Mesenchymal stem cell (in vitro differentiated cells and primary cell): ENCODE data around the gene C19orf18.
"Not testable (repeated sequence)": the region's sequence is repeated elsewhere in the genome, so short reads cannot be mapped to it uniquely, and the experiment has no call there.

Experiments used
- DNase-seq: peaks from one replicate; pipeline ENCODE4 v3.0.0-alpha.2; 2013
- H2AFZ ChIP-seq: one replicate; pipeline ENCODE4 v1.6.1; 2013; ENCODE audit warnings: low read depth, mild to moderate bottlenecking, control low read depth, inconsistent platforms, low read length, moderate library complexity
- H2AK5ac ChIP-seq: 2 replicates; pipeline ENCODE4 v1.6.1; 2013; ENCODE audit warnings: low read length, moderate library complexity, mild to moderate bottlenecking, inconsistent platforms; ENCODE audit not compliant: severe bottlenecking
- H2BK120ac ChIP-seq: one replicate; pipeline ENCODE4 v1.6.1; 2013; ENCODE audit warnings: low read depth, mild to moderate bottlenecking, inconsistent platforms, low read length, moderate library complexity
- H2BK12ac ChIP-seq, 2 experiments: one replicate each; pipeline ENCODE4 v1.6.1; 2013; ENCODE audit warnings: inconsistent platforms in 2 of 2, low read length in 2 of 2, mild to moderate bottlenecking in 2 of 2, moderate library complexity in 2 of 2, control low read depth in 1 of 2
- H2BK15ac ChIP-seq: one replicate; pipeline ENCODE4 v1.6.1; 2013; ENCODE audit warnings: mild to moderate bottlenecking, low read depth, inconsistent platforms; ENCODE audit not compliant: poor library complexity, severe bottlenecking
- H2BK5ac ChIP-seq: 2 replicates; pipeline ENCODE4 v1.6.1; 2013; ENCODE audit warnings: low read depth, mild to moderate bottlenecking, low read length, control low read depth, inconsistent platforms; ENCODE audit not compliant: poor library complexity, severe bottlenecking
- H3K14ac ChIP-seq, 2 experiments: one replicate each; pipeline ENCODE4 v1.6.1; 2013; ENCODE audit warnings: inconsistent platforms in 2 of 2, low read length in 2 of 2, control low read depth in 1 of 2, mild to moderate bottlenecking in 1 of 2, moderate library complexity in 1 of 2
- H3K18ac ChIP-seq, 2 experiments: one replicate each; pipeline ENCODE4 v1.6.1; 2013; ENCODE audit warnings: inconsistent platforms in 2 of 2, low read length in 2 of 2, control low read depth in 1 of 2, low read depth in 1 of 2, mild to moderate bottlenecking in 1 of 2
- H3K23ac ChIP-seq, 2 experiments: one replicate each; pipeline ENCODE4 v1.6.1; 2013; ENCODE audit warnings: inconsistent platforms in 2 of 2, low read length in 2 of 2, mild to moderate bottlenecking in 2 of 2, moderate library complexity in 2 of 2, control low read depth in 1 of 2
- H3K27ac ChIP-seq: 2 replicates; pipeline ENCODE4 v1.5.1; 2013; ENCODE audit warnings: mild to moderate bottlenecking, moderate library complexity, low read length, control low read depth, inconsistent platforms; ENCODE audit not compliant: poor library complexity, severe bottlenecking
- H3K27me3 ChIP-seq, 2 experiments: 2 replicates each; pipeline versions ENCODE4 v1.6.1 to v1.7.0; 2013; ENCODE audit warnings: low read length in 2 of 2, mild to moderate bottlenecking in 2 of 2, moderate library complexity in 2 of 2, control low read depth in 1 of 2, inconsistent platforms in 1 of 2; ENCODE audit not compliant: control insufficient read depth in 1 of 2, insufficient read depth in 1 of 2
- H3K36me3 ChIP-seq, 2 experiments: 2 replicates each; pipeline versions ENCODE4 v1.6.1 to v1.7.0; 2013; ENCODE audit warnings: low read length in 2 of 2, control low read depth in 1 of 2, inconsistent platforms in 1 of 2, low read depth in 1 of 2, mild to moderate bottlenecking in 1 of 2; ENCODE audit not compliant: insufficient read depth in 2 of 2, control insufficient read depth in 1 of 2
- H3K4ac ChIP-seq, 2 experiments: one replicate each; pipeline ENCODE4 v1.6.1; 2013; ENCODE audit warnings: inconsistent platforms in 2 of 2, low read length in 2 of 2, mild to moderate bottlenecking in 2 of 2, moderate library complexity in 2 of 2, control low read depth in 1 of 2, low read depth in 1 of 2
- H3K4me1 ChIP-seq: 2 replicates; pipeline ENCODE4 v1.6.1; 2013; ENCODE audit warnings: low read depth, low read length, control low read depth; ENCODE audit not compliant: control insufficient read depth, insufficient read depth
- H3K4me2 ChIP-seq: 2 replicates; pipeline ENCODE4 v1.6.1; 2013; ENCODE audit warnings: low read length, mild to moderate bottlenecking, inconsistent platforms; ENCODE audit not compliant: poor library complexity, severe bottlenecking
- H3K4me3 ChIP-seq, 2 experiments: 2 replicates each; pipeline versions ENCODE4 v1.5.1 to v1.7.0; 2013; ENCODE audit warnings: low read length in 2 of 2, mild to moderate bottlenecking in 2 of 2, control low read depth in 1 of 2, low read depth in 1 of 2; ENCODE audit not compliant: insufficient read depth in 1 of 2
- H3K79me1 ChIP-seq: replicated peaks from 2 replicates; pipeline ENCODE4 v1.6.1; 2013; ENCODE audit warnings: mild to moderate bottlenecking, control low read depth, low read length, inconsistent platforms; ENCODE audit not compliant: poor library complexity, severe bottlenecking
- H3K9ac ChIP-seq: 2 replicates; pipeline ENCODE4 v1.7.0; 2013; ENCODE audit warnings: mild to moderate bottlenecking, low read length, moderate library complexity
- H3K9me3 ChIP-seq: 2 replicates; pipeline ENCODE4 v1.7.0; 2013; ENCODE audit warnings: mild to moderate bottlenecking, low read length; ENCODE audit not compliant: control insufficient read depth
- H4K8ac ChIP-seq: one replicate; pipeline ENCODE4 v1.6.1; 2013; ENCODE audit warnings: inconsistent platforms, mild to moderate bottlenecking, low read length, moderate library complexity
- H4K91ac ChIP-seq: one replicate; pipeline ENCODE4 v1.6.1; 2013; ENCODE audit warnings: mild to moderate bottlenecking, low read length, inconsistent platforms
- WGBS: methylation state at CpG from one replicate; pipeline ENCODE4 v1.1.7; 2013; ENCODE audit warnings: mixed read lengths; 5-methylcytosine and 5-hydroxymethylcytosine counted together

Gene C19orf18

GRCh38 chr19:58008877-58009276 is 34.5 kb upstream of the C19orf18 start:
- not testable (repeated sequence) for DNase-seq, H3K4me2 ChIP-seq, H3K27me3 ChIP-seq, H3K4ac ChIP-seq, H2BK120ac ChIP-seq, H4K91ac ChIP-seq, H4K8ac ChIP-seq, H2AFZ ChIP-seq, H2BK15ac ChIP-seq, H3K27ac ChIP-seq, H2BK12ac ChIP-seq, H2BK5ac ChIP-seq, H3K14ac ChIP-seq, H3K4me1 ChIP-seq, H2AK5ac ChIP-seq, H3K23ac ChIP-seq, H3K18ac ChIP-seq
- peaks cover 85% of the 10 kb centered on the region for H3K9me3 ChIP-seq
- peak overlapping the region in 1 of 2 experiments; percentile 64 for H3K4me3 ChIP-seq
- WGBS = 93% methylated on average over 9 of the region's 10 CpGs
- H3K36me3 ChIP-seq = peaks cover 38 to 47% of the 10 kb centered on the region in 2 experiments
- peaks cover 13% of the 10 kb centered on the region for H3K79me1 ChIP-seq
- H3K9ac ChIP-seq = peak overlapping the region; percentile 36

DNA sequence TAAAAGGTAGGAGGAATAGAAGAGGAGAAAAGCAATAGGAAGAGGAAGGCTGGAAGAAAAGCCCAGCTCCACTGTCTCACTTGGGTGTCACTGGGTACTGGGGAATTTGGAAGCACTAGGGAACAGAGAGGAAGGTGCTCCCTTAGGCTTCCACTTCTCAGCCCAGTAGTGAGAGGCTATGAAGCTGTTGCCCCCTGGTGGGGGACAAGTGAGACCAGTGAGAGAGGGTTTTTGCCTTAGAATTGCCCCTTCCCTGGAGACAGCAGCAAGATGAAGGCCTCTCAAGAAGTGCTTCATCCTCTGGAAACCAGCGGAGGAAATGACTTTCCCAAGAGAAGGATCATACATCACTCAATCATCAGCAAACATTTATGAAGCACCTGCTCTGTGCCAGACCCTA is 33.0 kb upstream of the C19orf18 start:
- Histone ChIP-seq H3K36me3 (peaks cover 39 to 41% of the 10 kb centered on the region in 2 experiments), H2AFZ (no peak overlapping the region)
- WGBS = 100% methylated on average over 1 of the region's 1 CpG

DNA sequence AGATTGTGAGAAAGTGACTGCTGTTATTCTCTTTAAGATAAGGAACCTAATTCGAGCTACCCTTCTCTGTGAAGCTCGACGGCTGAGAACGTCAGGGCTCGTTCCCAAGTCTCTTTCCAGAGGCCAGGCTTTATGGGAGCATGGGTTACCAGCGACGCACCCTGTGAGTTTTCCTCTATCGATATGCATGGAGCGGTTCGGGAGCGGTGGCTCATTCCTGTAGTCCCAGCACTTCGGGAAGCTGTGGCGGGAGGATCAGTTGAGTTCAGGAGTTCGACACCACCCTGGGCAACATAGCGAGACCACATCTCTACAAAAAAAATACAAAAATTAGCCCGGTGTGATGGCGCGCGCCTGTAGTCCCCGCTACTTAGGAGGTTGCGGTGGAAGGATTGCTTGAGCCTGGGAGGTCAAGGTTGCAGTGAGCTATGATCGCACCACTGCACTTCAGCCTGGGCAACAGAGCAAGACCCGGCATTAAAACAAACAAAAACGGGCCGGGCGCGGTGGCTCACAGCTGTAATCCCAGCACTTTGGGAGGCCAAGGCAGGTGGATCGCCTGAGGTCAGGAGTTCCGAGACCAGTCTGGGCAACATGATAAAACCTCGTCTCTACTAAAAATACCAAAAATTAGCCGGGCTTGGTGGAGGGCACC is 29.0 kb upstream of the C19orf18 start:
- WGBS = 65% methylated on average over 28 of the region's 31 CpGs
- Histone ChIP-seq H2AK5ac (no peak overlapping the region), H3K4me3 (peak overlapping the region; percentile 91 to 93), H3K14ac (no peak overlapping the region), H2BK120ac (no peak overlapping the region), H3K27ac (no peak overlapping the region), H3K36me3 (peaks cover 49 to 68% of the 10 kb centered on the region in 2 experiments), H3K23ac (no peak overlapping the region), H3K9ac (peak overlapping the region; percentile 95), H3K4ac (peak overlapping the region in 1 of 2 experiments; percentile 89), H3K18ac (peak overlapping the region; percentile 77 to 87), H4K8ac (peak overlapping the region; percentile 99), H2AFZ (peak overlapping the region; percentile 80), H2BK12ac (no peak overlapping the region), H4K91ac (peak overlapping the region; percentile 64), H3K27me3 (no peaks in the 10 kb centered on the region), H3K4me2 (peak overlapping the region; percentile 71), H3K4me1 (peaks cover 6% of the 10 kb centered on the region), H3K9me3 (peaks cover 82% of the 10 kb centered on the region), H2BK15ac (no peak overlapping the region), H2BK5ac (no peak overlapping the region), H3K79me1 (peaks cover 37% of the 10 kb centered on the region)
- DNase-seq = peak; percentile 11

More for the DNA sequence above, 33.0 kb upstream of the C19orf18 start:
- H3K4me3 ChIP-seq = peak overlapping the region in 1 of 2 experiments; percentile 38
- no peaks in the 10 kb centered on the region for H3K27me3 ChIP-seq
- peaks cover 19% of the 10 kb centered on the region for H3K79me1 ChIP-seq
- H3K4me1 ChIP-seq = peaks cover 3% of the 10 kb centered on the region
- no peak overlapping the region for H3K4me2 ChIP-seq
- H4K91ac ChIP-seq = no peak overlapping the region
- H2BK12ac ChIP-seq = no peak overlapping the region
- no peak overlapping the region for H3K4ac ChIP-seq
- H3K9me3 ChIP-seq = peaks cover 83% of the 10 kb centered on the region
- no peak overlapping the region for H2BK5ac ChIP-seq
- H2AK5ac ChIP-seq = no peak overlapping the region
- no peak overlapping the region for H2BK15ac ChIP-seq
- no peak overlapping the region for H3K9ac ChIP-seq
- H2BK120ac ChIP-seq = no peak overlapping the region
- no peak for DNase-seq
- no peak overlapping the region for H3K27ac ChIP-seq
- H3K18ac ChIP-seq = no peak overlapping the region
- H3K14ac ChIP-seq = no peak overlapping the region
- no peak overlapping the region for H3K23ac ChIP-seq
- no peak overlapping the region for H4K8ac ChIP-seq

DNA sequence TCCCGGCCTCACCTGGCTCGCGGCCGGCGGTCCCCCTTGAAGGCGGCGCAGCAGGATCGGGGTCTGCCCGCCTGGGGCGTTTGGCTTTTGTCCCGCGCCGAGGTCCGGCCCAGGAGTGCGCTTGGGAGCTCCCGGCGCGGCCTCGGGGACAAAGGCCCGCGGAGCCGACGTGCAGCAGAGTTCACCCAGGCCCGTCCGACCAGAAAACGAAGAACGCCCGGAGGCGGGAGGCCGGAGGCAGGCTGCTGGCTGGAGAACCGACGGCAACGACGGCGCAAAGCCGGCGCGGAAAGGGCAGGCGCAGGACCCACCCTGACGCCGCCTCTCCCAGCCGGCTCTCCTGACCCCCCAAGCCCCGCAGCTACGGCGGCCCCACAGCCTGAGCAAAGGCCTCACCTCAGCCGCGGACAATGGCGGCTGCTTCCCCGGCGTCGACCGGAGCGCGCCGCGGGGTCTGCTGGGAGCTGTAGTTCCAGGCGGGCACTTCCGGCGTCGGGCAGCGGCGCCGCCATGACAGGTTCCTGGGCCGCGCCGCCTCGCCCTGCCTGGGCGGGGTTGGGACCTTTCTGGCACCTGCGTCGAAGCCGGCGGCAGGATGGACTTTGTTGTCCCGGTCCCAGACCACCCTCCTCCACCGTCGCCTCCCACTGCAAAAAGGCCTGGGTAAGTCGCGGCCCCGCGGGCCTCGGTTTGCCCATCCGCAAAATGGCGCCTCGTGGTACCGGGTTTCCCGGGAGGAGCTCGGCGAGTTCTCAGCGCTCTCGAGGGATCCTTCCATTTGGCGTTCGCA is 28.2 kb upstream of the C19orf18 start, which contains the start of gene ZNF606:
TSS of gene ZNF606 (minus strand) at position 437 of the 790 bp plus-strand sequence. CDS start 1,501 bp downstream, outside the sequence.
- Histone ChIP-seq H3K27ac (peak within 1 kb of the TSS; percentile 40), H3K4me1 (peaks cover 6% of the 10 kb centered on the region), H2BK5ac (peak within 1 kb of the TSS; percentile 57), H3K36me3 (peaks cover 51 to 74% of the 10 kb centered on the region in 2 experiments), H4K8ac (peak within 1 kb of the TSS; percentile 99), H2AK5ac (no peak within 1 kb of the TSS), H2BK120ac (peak within 1 kb of the TSS; percentile 83), H3K9ac (peak within 1 kb of the TSS; percentile 95), H3K4me2 (peak within 1 kb of the TSS; percentile 71), H3K18ac (peak within 1 kb of the TSS; percentile 87 to 99), H2BK15ac (peak within 1 kb of the TSS; percentile 66), H3K23ac (peak within 1 kb of the TSS in 1 of 2 experiments; percentile 84), H3K4me3 (peak within 1 kb of the TSS; percentile 91 to 93), H2AFZ (peak within 1 kb of the TSS; percentile 80), H3K9me3 (peaks cover 83% of the 10 kb centered on the region), H3K79me1 (peaks cover 39% of the 10 kb centered on the region), H3K27me3 (no peaks in the 10 kb centered on the region), H3K4ac (peak within 1 kb of the TSS; percentile 86 to 96), H2BK12ac (no peak within 1 kb of the TSS), H3K14ac (peak within 1 kb of the TSS; percentile 83 to 92), H4K91ac (peak within 1 kb of the TSS; percentile 88)
- WGBS = under 1% methylated on average over 74 of the region's 91 CpGs
- DNase-seq = peak; percentile 89
